Naive B cell (primary cell): Measurements from ENCODE around the gene XKR7. TPM values are rescaled to one million over a fixed set of nuclear protein-coding genes. Genes with fewer than 3 reads are reported as not detected.

Experiments used
- ATAC-seq, 2 donors: fragments of 150-1000 bp; cut with Tn5 transposase; 2 replicates each; pipeline ENCODE4 v1.10.0; 2021; ENCODE audit warnings: low read depth in 2 of 2, mild to moderate bottlenecking in 2 of 2, moderate library complexity in 2 of 2
- DNase-seq: peaks from one replicate; pipeline ENCODE4 v3.0.0; 2022
- H3K27ac Mint-ChIP-seq, 6 donors: one replicate each; pipeline ENCODE4 v1.8.0; 2020 to 2022; ENCODE audit warnings: mild to moderate bottlenecking in 6 of 6, mixed read lengths in 6 of 6, moderate library complexity in 5 of 6, inconsistent platforms in 2 of 6
- H3K27me3 Mint-ChIP-seq, 3 donors: one replicate each; pipeline ENCODE4 v1.8.0; 2021 to 2022; ENCODE audit warnings: mixed read lengths in 3 of 3, mild to moderate bottlenecking in 1 of 3
- H3K36me3 Mint-ChIP-seq, 2 donors: one replicate each; pipeline ENCODE4 v1.8.0; 2020 to 2022; ENCODE audit warnings: mixed read lengths in 2 of 2, inconsistent platforms in 1 of 2, mild to moderate bottlenecking in 1 of 2
- H3K4me1 Mint-ChIP-seq, 3 donors: one replicate each; pipeline ENCODE4 v1.8.0; 2020 to 2022; ENCODE audit warnings: mixed read lengths in 3 of 3, inconsistent platforms in 1 of 3, mild to moderate bottlenecking in 1 of 3, moderate library complexity in 1 of 3
- H3K4me3 Mint-ChIP-seq, 8 donors: one replicate each; pipeline ENCODE4 v1.8.0; 2020 to 2022; ENCODE audit warnings: mild to moderate bottlenecking in 8 of 8, mixed read lengths in 8 of 8, moderate library complexity in 8 of 8, inconsistent platforms in 2 of 8
- H3K9me3 Mint-ChIP-seq, 7 donors: one replicate each; pipeline ENCODE4 v1.8.0; 2020 to 2022; ENCODE audit warnings: mixed read lengths in 7 of 7, mild to moderate bottlenecking in 5 of 7, inconsistent platforms in 2 of 7, moderate library complexity in 1 of 7
- polyA plus RNA-seq, 6 donors: library from polyadenylated mRNA; unstranded; fragments of 300-500 nt; fragmentation: Illumina TruSeq; gene quantifications; one replicate each; pipeline ENCODE4 v1.2.3, GENCODE V29; 2021; ENCODE audit warnings: low read depth in 6 of 6

Gene XKR7
- polyA plus RNA-seq, 6 donors from 2014 or later: 0.03 TPM; not detected in 5

GRCh38 chr20:32052090-32052777, 84.3 kb downstream of the XKR7 start, which contains the start of gene HCK:
Gene HCK, plus strand, starts transcription at chr20:32052242.
- no peak for DNase-seq
- H3K27ac Mint-ChIP-seq: peak within 1 kb of the TSS; percentile 81 to 98 (median 94)
- no peaks in the 10 kb centered on the region for H3K9me3 Mint-ChIP-seq
- no peaks in the 10 kb centered on the region for H3K36me3 Mint-ChIP-seq
- peak; percentile 44 to 49 for ATAC-seq
- H3K4me1 Mint-ChIP-seq: peaks cover 21 to 40% (median 38%) of the 10 kb centered on the region in 3 donors
- peak within 1 kb of the TSS; percentile 83 to 96 (median 91) for H3K4me3 Mint-ChIP-seq
- no peaks in the 10 kb centered on the region for H3K27me3 Mint-ChIP-seq

GRCh38 chr20:32052778-32053362, 84.9 kb downstream of the XKR7 start:
- no peaks in the 10 kb centered on the region for H3K27me3 Mint-ChIP-seq
- H3K27ac Mint-ChIP-seq: peak overlapping the region; percentile 76 to 95 (median 88)
- H3K36me3 Mint-ChIP-seq: no peaks in the 10 kb centered on the region
- H3K9me3 Mint-ChIP-seq: no peaks in the 10 kb centered on the region
- peak; percentile 78 for DNase-seq
- ATAC-seq: peak; percentile 72 to 80
- peak overlapping the region; percentile 83 to 96 (median 91) for H3K4me3 Mint-ChIP-seq
- H3K4me1 Mint-ChIP-seq: peaks cover 21 to 45% (median 44%) of the 10 kb centered on the region in 3 donors

Other genes starting within 250 kb of the XKR7 start
- gene BCL2L1, start 245.3 kb upstream of the XKR7 start, polyA plus RNA-seq: 10 to 100 TPM in 1 of 6 donors, 1 to 10 TPM in 5; 6.2 to 13.0 (median 8.9) TPM
- under 1 TPM in 5 of 6 donors, not detected in 1; 0.08 to 0.44 (median 0.18) TPM for gene TPX2, start 228.9 kb upstream of the XKR7 start, polyA plus RNA-seq
- gene MYLK2, start 148.8 kb upstream of the XKR7 start, polyA plus RNA-seq: not detected
- not detected for gene FOXS1, start 122.5 kb upstream of the XKR7 start, polyA plus RNA-seq
- gene DUSP15, start 97.6 kb upstream of the XKR7 start, polyA plus RNA-seq: 1 to 10 TPM in 1 of 6 donors, not detected in 5; 1.7 TPM
- under 1 TPM in 3 of 6 donors, not detected in 3; 0.09 to 0.43 (median 0.21) TPM for gene TTLL9, start 97.5 kb upstream of the XKR7 start, polyA plus RNA-seq
- 10 to 100 TPM; 16.3 to 27.4 (median 20.8) TPM for gene PDRG1, start 16.1 kb upstream of the XKR7 start, polyA plus RNA-seq
- gene CCM2L, start 42.3 kb downstream of the XKR7 start, polyA plus RNA-seq: not detected
- gene HCK, start 84.1 kb downstream of the XKR7 start, polyA plus RNA-seq: 10 to 100 TPM; 26.7 to 71.4 (median 56.5) TPM
- gene TM9SF4, start 141.6 kb downstream of the XKR7 start, polyA plus RNA-seq: 10 to 100 TPM; 28.4 to 44.0 (median 31.6) TPM
- gene PLAGL2, start 239.6 kb downstream of the XKR7 start, polyA plus RNA-seq: 1 to 10 TPM; 3.1 to 6.8 (median 3.9) TPM
- 10 to 100 TPM in 5 of 6 donors, 1 to 10 TPM in 1; 7.2 to 16.9 (median 14.7) TPM for gene POFUT1, start 239.7 kb downstream of the XKR7 start, polyA plus RNA-seq